A673 (cell line): Measurements from ENCODE around the gene SEC14L5. TPM values are rescaled to one million over a fixed set of nuclear protein-coding genes. Genes with fewer than 3 reads are reported as not detected.

Experiments
- BruUV-seq: library from RNA; stranded (reverse); fragments of 400-500 nt; replicated peaks from 2 replicates; lab custom pipeline; 2021; lab: Mats Ljungman, UMichigan
- CTCF ChIA-PET: fragments of 300-600 bp; sonication (Branson Sonifier 250); formaldehyde crosslinking; loops from one replicate; lab custom pipeline; 2022; ENCODE audit warnings: antibody characterized with exemption; lab: Charles Lee
- POLR2A ChIA-PET: fragments of 300-600 bp; sonication (Branson Sonifier 250); formaldehyde crosslinking; loops from one replicate; lab custom pipeline; 2022; ENCODE audit warnings: antibody characterized with exemption; ENCODE audit not compliant: low non-redundant PET; lab: Charles Lee
- DNase-seq: peaks from one replicate; pipeline ENCODE4 v3.0.0-alpha.2; 2015; ENCODE audit warnings: low spot score
- H3K27ac ChIP-seq: fragments of 200-600 bp; sonication (generic); 2 replicates; pipeline ENCODE4 v1.5.1; 2016; ENCODE audit warnings: mixed run types, low read depth, mild to moderate bottlenecking, mixed read lengths, antibody characterized with exemption, low read length; ENCODE audit not compliant: poor library complexity, severe bottlenecking
- H3K27me3 ChIP-seq: fragments of 200-600 bp; sonication (generic); replicated peaks from 2 replicates; pipeline ENCODE4 v1.6.1; 2017; ENCODE audit warnings: mixed run types, low read depth, mild to moderate bottlenecking, mixed read lengths, antibody characterized with exemption, low read length; ENCODE audit not compliant: insufficient read depth, poor library complexity
- H3K36me3 ChIP-seq: fragments of 200-600 bp; sonication (generic); 2 replicates; pipeline ENCODE4 v1.6.1; 2016; ENCODE audit warnings: mixed run types, mild to moderate bottlenecking, mixed read lengths, antibody characterized with exemption, low read length; ENCODE audit not compliant: insufficient read depth, poor library complexity, severe bottlenecking
- H3K4me1 ChIP-seq: fragments of 200-600 bp; sonication (generic); 2 replicates; pipeline ENCODE4 v1.6.1; 2017; ENCODE audit warnings: mixed run types, mild to moderate bottlenecking, mixed read lengths, antibody characterized with exemption, low read length; ENCODE audit not compliant: insufficient read depth, poor library complexity, severe bottlenecking
- H3K4me3 ChIP-seq: fragments of 200-600 bp; sonication (generic); 2 replicates; pipeline ENCODE4 v1.5.1; 2016; ENCODE audit warnings: low read depth, mixed run types, mild to moderate bottlenecking, mixed read lengths, low read length; ENCODE audit not compliant: poor library complexity, severe bottlenecking
- H3K9me3 ChIP-seq: fragments of 200-600 bp; sonication (generic); 2 replicates; pipeline ENCODE4 v1.6.1; 2016; ENCODE audit warnings: mixed run types, low read depth, mild to moderate bottlenecking, mixed read lengths, antibody characterized with exemption, low read length; ENCODE audit not compliant: poor library complexity, severe bottlenecking
- CTCF ChIP-seq: fragments of 300-800, 200-600 bp; sonication (generic); conservative IDR thresholded peaks from 2 replicates; pipeline ENCODE4 v1.5.1; 2017; ENCODE audit warnings: low read depth, mild to moderate bottlenecking, antibody characterized with exemption, low read length, moderate library complexity, mixed read lengths
- EZH2 ChIP-seq: fragments of 200-600 bp; sonication (generic); IDR thresholded peaks from 2 replicates; pipeline ENCODE4 v1.6.1; 2017; ENCODE audit warnings: borderline replicate concordance, low read depth, mild to moderate bottlenecking, mixed read lengths, antibody characterized with exemption, low read length; ENCODE audit not compliant: poor library complexity, severe bottlenecking
- intact Hi-C: fragments of 100-400 bp; cut with micrococcal nuclease; formaldehyde crosslinking; loops from one replicate; pipeline ENCODE4 v1.10.0; 2022; ENCODE audit not compliant: unreplicated experiment
- total RNA-seq: library from RNA; stranded (reverse); gene quantifications from 2 replicates; pipeline ENCODE4 v1.2.3, GENCODE V29; 2021

Gene SEC14L5
- total RNA-seq, 1 experiment from 2014 or later: 0.04 TPM

GRCh38 chr16:4990415-4990814, 32.3 kb downstream of the SEC14L5 start:
- no peak for DNase-seq

GRCh38 chr16:4991754-4992153, 33.6 kb downstream of the SEC14L5 start:
- intact Hi-C loops: no loop called here
- ChIA-PET CTCF (no interaction called here), POLR2A (no interaction called here)
- Histone ChIP-seq H3K27ac (no peak overlapping the region), H3K4me1 (no peaks in the 10 kb centered on the region), H3K4me3 (no peak overlapping the region), H3K36me3 (no peaks in the 10 kb centered on the region), H3K9me3 (no peaks in the 10 kb centered on the region), H3K27me3 (peaks cover 48% of the 10 kb centered on the region)
- BruUV-seq: no TSS peak
- TF ChIP-seq EZH2 (no peak), CTCF (no peak)
- no peak for DNase-seq

More at GRCh38 chr16:4990415-4990814, 32.3 kb downstream of the SEC14L5 start:
- no peak overlapping the region for H3K27ac ChIP-seq
- no peaks in the 10 kb centered on the region for H3K36me3 ChIP-seq
- intact Hi-C loops: no loop called here
- no peaks in the 10 kb centered on the region for H3K4me1 ChIP-seq
- BruUV-seq: no TSS peak
- POLR2A ChIA-PET: no interaction called here
- CTCF ChIA-PET: no interaction called here
- TF ChIP-seq EZH2: no peak
- TF ChIP-seq CTCF: no peak
- no peak overlapping the region for H3K4me3 ChIP-seq
- H3K27me3 ChIP-seq: peaks cover 58% of the 10 kb centered on the region
- no peaks in the 10 kb centered on the region for H3K9me3 ChIP-seq

- no peak overlapping the region for H3K27ac ChIP-seq
- DNase-seq: no peak
- H3K9me3 ChIP-seq: no peaks in the 10 kb centered on the region
- H3K4me1 ChIP-seq: no peaks in the 10 kb centered on the region
- peaks cover 19% of the 10 kb centered on the region for H3K27me3 ChIP-seq
- intact Hi-C loops: no loop called here
- POLR2A ChIA-PET: no interaction called here
- CTCF ChIA-PET: no interaction called here
- H3K36me3 ChIP-seq: no peaks in the 10 kb centered on the region
- no peak overlapping the region for H3K4me3 ChIP-seq
- BruUV-seq: no TSS peak
- TF ChIP-seq CTCF (no peak), EZH2 (no peak)
Measured at GRCh38 chr16:4994719-4995434, 36.7 kb downstream of the SEC14L5 start.
